HG02870 (cell line): ENCODE measurements around the gene SGCD.
A peak's percentile ranks its signal among the peaks of the same experiment; 100 is the strongest.

Experiments
- ATAC-seq: cut with Tn5 transposase; IDR thresholded peaks from one replicate; pipeline ENCODE4 v1.9.1; 2021; ENCODE audit warnings: mild to moderate bottlenecking, moderate library complexity; ENCODE audit not compliant: unreplicated experiment

SGCD gene

GRCh38 chr5:156755421-156756087, 428.6 kb downstream of the SGCD start:
- ATAC-seq: no peak

GRCh38 chr5:156758011-156758791, 431.2 kb downstream of the SGCD start:
- no peak for ATAC-seq

- no peak for ATAC-seq
Observed at GRCh38 chr5:156759156-156759555, 432.2 kb downstream of the SGCD start.

GRCh38 chr5:156762771-156763170, 435.8 kb downstream of the SGCD start:
- ATAC-seq: no peak

- ATAC-seq: no peak
Observed at GRCh38 chr5:156764176-156764971, 437.4 kb downstream of the SGCD start.

GRCh38 chr5:156774273-156774672, 447.3 kb downstream of the SGCD start:
- no peak for ATAC-seq

- no peak for ATAC-seq
Observed at GRCh38 chr5:156778139-156778706, 451.3 kb downstream of the SGCD start.

- ATAC-seq: no peak
Observed at GRCh38 chr5:156778752-156779151, 451.8 kb downstream of the SGCD start.

- no peak for ATAC-seq
Observed at GRCh38 chr5:156779436-156779835, 452.5 kb downstream of the SGCD start.

- no peak for ATAC-seq
Observed at GRCh38 chr5:156783092-156783491, 456.1 kb downstream of the SGCD start.

- no peak for ATAC-seq
Observed at GRCh38 chr5:156794687-156795086, 467.7 kb downstream of the SGCD start.

GRCh38 chr5:156798201-156798600, 471.2 kb downstream of the SGCD start:
- no peak for ATAC-seq

GRCh38 chr5:156799171-156799570, 472.2 kb downstream of the SGCD start:
- ATAC-seq: no peak

- ATAC-seq: no peak
Observed at GRCh38 chr5:156800929-156801328, 474.0 kb downstream of the SGCD start.

GRCh38 chr5:156802501-156802900, 475.5 kb downstream of the SGCD start:
- ATAC-seq: no peak

- no peak for ATAC-seq
Observed at GRCh38 chr5:156803404-156803803, 476.4 kb downstream of the SGCD start.

- ATAC-seq: no peak
Observed at GRCh38 chr5:156812959-156813358, 486.0 kb downstream of the SGCD start.

GRCh38 chr5:156815988-156816599, 489.1 kb downstream of the SGCD start:
- ATAC-seq: peak; percentile 71
